PC-9 (cell line): ENCODE data around the gene NCOR2. TPM values are rescaled to one million over a fixed set of nuclear protein-coding genes. Genes with fewer than 3 reads are reported as not detected.

ENCODE experiments used
- BruUV-seq: library from RNA; stranded (reverse); fragments of 400-500 nt; replicated peaks from 2 replicates; lab custom pipeline; 2021; lab: Mats Ljungman, UMichigan
- CTCF ChIA-PET: fragments of 300-600 bp; sonication (Branson Sonifier 250); formaldehyde crosslinking; loops from one replicate; lab custom pipeline; 2022; ENCODE audit warnings: antibody characterized with exemption; lab: Charles Lee
- POLR2A ChIA-PET: fragments of 300-600 bp; sonication (Branson Sonifier 250); formaldehyde crosslinking; loops from one replicate; lab custom pipeline; 2022; ENCODE audit warnings: antibody characterized with exemption; ENCODE audit not compliant: unreplicated experiment; lab: Charles Lee
- DNase-seq, 2 experiments: peaks; one replicate each; pipeline versions ENCODE4 v3.0.0 to v3.0.0-alpha.2; 2015 to 2022; ENCODE audit warnings: mixed read lengths in 1 of 2
- H2AFZ ChIP-seq: fragments of 200-600 bp; sonication (generic); 2 replicates; pipeline ENCODE4 v1.8.1; 2017; ENCODE audit warnings: antibody characterized with exemption
- H3F3A ChIP-seq: fragments of 200-600 bp; sonication (generic); 2 replicates; pipeline ENCODE4 v1.8.1; 2017; ENCODE audit warnings: antibody characterized with exemption, mild to moderate bottlenecking, low read depth; ENCODE audit not compliant: insufficient read depth
- H3K27ac ChIP-seq: fragments of 200-600 bp; sonication (generic); 2 replicates; pipeline ENCODE4 v1.6.1; 2016; ENCODE audit warnings: mixed run types
- H3K27me3 ChIP-seq: fragments of 200-600 bp; sonication (generic); 2 replicates; pipeline ENCODE4 v1.6.1; 2016; ENCODE audit warnings: low read depth, mixed run types; ENCODE audit not compliant: insufficient read depth
- H3K36me3 ChIP-seq: fragments of 200-600 bp; sonication (generic); 2 replicates; pipeline ENCODE4 v1.6.1; 2016; ENCODE audit warnings: low read depth, mixed run types
- H3K4me1 ChIP-seq: fragments of 200-600 bp; sonication (generic); replicated peaks from 2 replicates; pipeline ENCODE4 v1.6.1; 2016; ENCODE audit warnings: mixed run types; ENCODE audit not compliant: insufficient read depth
- H3K4me2 ChIP-seq: fragments of 200-600 bp; sonication (generic); 2 replicates; pipeline ENCODE4 v1.6.1; 2017; ENCODE audit warnings: mixed run types
- H3K4me3 ChIP-seq: fragments of 200-600 bp; sonication (generic); 2 replicates; pipeline ENCODE4 v1.6.1; 2016; ENCODE audit warnings: mixed run types
- H3K79me2 ChIP-seq: fragments of 200-600 bp; sonication (generic); 2 replicates; pipeline ENCODE4 v1.6.1; 2017; ENCODE audit warnings: low read depth, mixed run types
- H3K9me2 ChIP-seq: fragments of 200-600 bp; sonication (generic); 2 replicates; pipeline ENCODE4 v1.8.1; 2017; ENCODE audit warnings: mild to moderate bottlenecking; ENCODE audit not compliant: insufficient read depth
- H3K9me3 ChIP-seq: fragments of 200-600 bp; sonication (generic); 2 replicates; pipeline ENCODE4 v1.8.1; 2016; ENCODE audit warnings: low read depth; ENCODE audit not compliant: insufficient read depth
- H4K20me1 ChIP-seq: fragments of 200-600 bp; sonication (generic); 2 replicates; pipeline ENCODE4 v1.8.1; 2017; ENCODE audit not compliant: insufficient read depth
- CTCF ChIP-seq: fragments of 200-600 bp; sonication (generic); conservative IDR thresholded peaks from 2 replicates; pipeline ENCODE4 v1.6.1; 2017; ENCODE audit warnings: mixed run types, antibody characterized with exemption, mild to moderate bottlenecking, moderate library complexity
- EZH2 ChIP-seq: fragments of 200-600 bp; sonication (generic); IDR thresholded peaks from 2 replicates; pipeline ENCODE4 v1.8.0; 2017; ENCODE audit warnings: antibody characterized with exemption, low read depth
- intact Hi-C: fragments of 100-400 bp; cut with micrococcal nuclease; formaldehyde crosslinking; loops from one replicate; pipeline ENCODE4 v1.10.0; 2022; ENCODE audit not compliant: unreplicated experiment
- total RNA-seq: library from RNA; stranded (reverse); gene quantifications from 2 replicates; pipeline ENCODE4 v1.2.3, GENCODE V29; 2021

The NCOR2 gene
- total RNA-seq, 1 experiment from 2014 or later, result 319 TPM

- Histone ChIP-seq H3K4me1 (peaks cover 41% of the 10 kb centered on the region), H3K9me3 (no peaks in the 10 kb centered on the region; the same call in 1 of the 2 replicates), H3K9me2 (no peaks in the 10 kb centered on the region), H3K79me2 (no peaks in the 10 kb centered on the region), H4K20me1 (no peaks in the 10 kb centered on the region), H3K4me3 (no peak overlapping the region; the same call in 1 of the 2 replicates), H3K36me3 (no peaks in the 10 kb centered on the region), H3K4me2 (peak overlapping the region; percentile 62), H2AFZ (no peak overlapping the region), H3K27me3 (no peaks in the 10 kb centered on the region), H3K27ac (peak overlapping the region; percentile 76), H3F3A (peaks cover 36% of the 10 kb centered on the region)
- DNase-seq, result peak; percentile 86 to 97
- intact Hi-C loops, result loop anchor here (1.0 kb wide), 1 partner anchor 28 kb away; no protein-coding TSS in a partner anchor
- ChIA-PET POLR2A (no interaction called here), CTCF (interaction anchor here (0.6 kb wide), 2 partner anchors 118 to 253 kb away, joined by 4 to 6 read pairs; no protein-coding TSS in a partner anchor)
- TF ChIP-seq CTCF (no peak), EZH2 (no peak)
- no TSS peak for BruUV-seq
These were observed 41.9 kb upstream of the NCOR2 start for GRCh38 chr12:124609041-124609989.

- TF ChIP-seq CTCF, result no peak
- no peak for TF ChIP-seq EZH2
- ChIA-PET CTCF (interaction anchor here (0.6 kb wide), 1 partner anchor 252 kb away, joined by 6 read pairs; no protein-coding TSS in a partner anchor), POLR2A (no interaction called here)
- H2AFZ ChIP-seq, result no peak overlapping the region
- H3K9me3 ChIP-seq, result no peaks in the 10 kb centered on the region
- no peaks in the 10 kb centered on the region for H3K79me2 ChIP-seq
- H3K4me2 ChIP-seq, result peak overlapping the region; percentile 62
- no peaks in the 10 kb centered on the region for H4K20me1 ChIP-seq
- H3K27me3 ChIP-seq, result no peaks in the 10 kb centered on the region
- no peak overlapping the region; the same call in 1 of the 2 replicates for H3K4me3 ChIP-seq
- intact Hi-C loops, result no loop called here
- no peaks in the 10 kb centered on the region for H3K36me3 ChIP-seq
- H3K9me2 ChIP-seq, result no peaks in the 10 kb centered on the region
- no TSS peak for BruUV-seq
- peak overlapping the region; percentile 76 for H3K27ac ChIP-seq
- peak in 1 of 2 experiments; percentile 62 for DNase-seq
- H3K4me1 ChIP-seq, result peaks cover 37% of the 10 kb centered on the region
- peaks cover 36% of the 10 kb centered on the region for H3F3A ChIP-seq
These were observed 41.0 kb upstream of the NCOR2 start for GRCh38 chr12:124608450-124608870.

- DNase-seq, result peak in 1 of 2 experiments; percentile 56
- Histone ChIP-seq H3K9me3 (no peaks in the 10 kb centered on the region), H3F3A (peaks cover 31% of the 10 kb centered on the region), H3K36me3 (no peaks in the 10 kb centered on the region), H3K79me2 (no peaks in the 10 kb centered on the region), H3K4me2 (peak overlapping the region; percentile 62), H2AFZ (no peak overlapping the region), H4K20me1 (no peaks in the 10 kb centered on the region), H3K4me1 (peaks cover 31% of the 10 kb centered on the region), H3K9me2 (no peaks in the 10 kb centered on the region), H3K27me3 (no peaks in the 10 kb centered on the region), H3K27ac (peak overlapping the region; percentile 76), H3K4me3 (no peak overlapping the region)
- no TSS peak for BruUV-seq
- intact Hi-C loops, result no loop called here
- CTCF ChIA-PET, result no interaction called here
- POLR2A ChIA-PET, result no interaction called here
- no peak for TF ChIP-seq EZH2
- no peak for TF ChIP-seq CTCF
These were observed 40.4 kb upstream of the NCOR2 start for GRCh38 chr12:124607681-124608425.
